ENCODE data around the gene TXNL4A. TPM values are rescaled to one million over a fixed set of nuclear protein-coding genes. Genes with fewer than 3 reads are reported as not detected.

TXNL4A gene
- total RNA-seq, 2 donors from 2014 or later, result 11.2 to 13.5 TPM

DNA sequence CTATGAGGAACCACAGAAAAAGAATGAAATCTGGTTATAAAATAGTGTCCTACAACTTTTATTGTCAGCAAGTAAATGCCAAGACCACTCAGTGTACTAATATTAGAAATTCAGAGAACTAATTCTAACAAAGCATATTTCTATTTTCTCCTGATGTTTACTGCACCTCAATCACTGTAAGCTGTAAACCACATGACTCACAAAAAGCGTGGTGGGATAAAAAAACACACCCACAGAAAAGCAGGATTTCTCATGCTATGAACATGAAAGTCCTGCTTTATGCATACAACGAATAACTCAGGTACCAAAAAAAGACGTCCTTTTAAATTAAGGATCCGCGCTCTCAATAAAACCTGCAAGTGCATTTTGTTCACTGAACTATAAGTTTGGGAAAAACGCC is 797 bp downstream of the TXNL4A start:
- WGBS, 2 donors, result 0 to 3% methylated on average over 6 of the region's 6 CpGs
- H3K27ac ChIP-seq, result peak overlapping the region in 3 of 4 donors; percentile 94 to 98 (median 98)

DNA sequence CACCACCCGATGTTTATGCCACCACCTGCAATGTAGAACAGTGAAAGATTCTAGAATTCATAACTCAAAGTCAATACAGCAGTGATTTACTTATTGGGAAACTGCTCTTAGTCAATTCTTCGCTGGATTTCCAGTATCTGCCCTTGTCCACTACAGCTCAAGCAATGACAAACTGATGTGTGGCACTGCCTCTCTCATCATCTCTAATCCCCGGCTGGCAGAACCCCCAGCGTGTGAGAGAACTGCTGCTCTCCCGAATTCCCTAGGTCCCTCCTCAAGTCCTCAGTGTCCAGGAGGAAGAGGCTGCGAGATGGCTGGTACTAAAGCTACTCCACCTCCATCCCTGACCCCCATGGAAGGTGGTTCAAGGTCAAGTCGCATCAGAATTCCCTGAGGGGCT is 1.6 kb downstream of the TXNL4A start:
- DNase-seq, result no peak
- Histone ChIP-seq H3K27ac (no peak overlapping the region), H3K4me3 (no peak overlapping the region), H3K9me3 (no peaks in the 10 kb centered on the region), H3K36me3 (replicated peaks in 1 of 2; ENCODE audit: insufficient read depth in 1 of 2, low read depth in 2 of 2) (no peaks in the 10 kb centered on the region), H3K4me1 (peaks cover 42% of the 10 kb centered on the region), H3K27me3 (no peaks in the 10 kb centered on the region)
- WGBS, 2 donors, result 17 to 20% methylated on average over 6 to 7 of the region's 7 CpGs
- ATAC-seq, result no peak
- intact Hi-C loops (cut with DNase I), result loop anchor here (10.0 kb wide), 1 partner anchor 52 kb away; no protein-coding TSS in a partner anchor
- no peak for TF ChIP-seq POLR2A (IDR thresholded peaks at IDR 0.05)
- TF ChIP-seq, protein P1, sequence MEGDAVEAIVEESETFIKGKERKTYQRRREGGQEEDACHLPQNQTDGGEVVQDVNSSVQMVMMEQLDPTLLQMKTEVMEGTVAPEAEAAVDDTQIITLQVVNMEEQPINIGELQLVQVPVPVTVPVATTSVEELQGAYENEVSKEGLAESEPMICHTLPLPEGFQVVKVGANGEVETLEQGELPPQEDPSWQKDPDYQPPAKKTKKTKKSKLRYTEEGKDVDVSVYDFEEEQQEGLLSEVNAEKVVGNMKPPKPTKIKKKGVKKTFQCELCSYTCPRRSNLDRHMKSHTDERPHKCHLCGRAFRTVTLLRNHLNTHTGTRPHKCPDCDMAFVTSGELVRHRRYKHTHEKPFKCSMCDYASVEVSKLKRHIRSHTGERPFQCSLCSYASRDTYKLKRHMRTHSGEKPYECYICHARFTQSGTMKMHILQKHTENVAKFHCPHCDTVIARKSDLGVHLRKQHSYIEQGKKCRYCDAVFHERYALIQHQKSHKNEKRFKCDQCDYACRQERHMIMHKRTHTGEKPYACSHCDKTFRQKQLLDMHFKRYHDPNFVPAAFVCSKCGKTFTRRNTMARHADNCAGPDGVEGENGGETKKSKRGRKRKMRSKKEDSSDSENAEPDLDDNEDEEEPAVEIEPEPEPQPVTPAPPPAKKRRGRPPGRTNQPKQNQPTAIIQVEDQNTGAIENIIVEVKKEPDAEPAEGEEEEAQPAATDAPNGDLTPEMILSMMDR (IDR thresholded peaks at IDR 0.05), result no peak

More for the DNA sequence above, 797 bp downstream of the TXNL4A start:
- H3K36me3 ChIP-seq (replicated peaks in 1 of 2; ENCODE audit: insufficient read depth in 1 of 2, low read depth in 2 of 2), result no peaks in the 10 kb centered on the region
- H3K4me3 ChIP-seq, result peak overlapping the region; percentile 90 to 92
- no peaks in the 10 kb centered on the region for H3K9me3 ChIP-seq
- TF ChIP-seq POLR2A (IDR thresholded peaks at IDR 0.05), result no peak
- TF ChIP-seq, protein P1 (IDR thresholded peaks at IDR 0.05), result no peak
- ATAC-seq, result no peak
- peaks cover 37% of the 10 kb centered on the region for H3K4me1 ChIP-seq
- no peak for DNase-seq
- H3K27me3 ChIP-seq, result no peaks in the 10 kb centered on the region
- intact Hi-C loops (cut with DNase I), result loop anchor here (10.0 kb wide), 1 partner anchor 53 kb away; no protein-coding TSS in a partner anchor

DNA sequence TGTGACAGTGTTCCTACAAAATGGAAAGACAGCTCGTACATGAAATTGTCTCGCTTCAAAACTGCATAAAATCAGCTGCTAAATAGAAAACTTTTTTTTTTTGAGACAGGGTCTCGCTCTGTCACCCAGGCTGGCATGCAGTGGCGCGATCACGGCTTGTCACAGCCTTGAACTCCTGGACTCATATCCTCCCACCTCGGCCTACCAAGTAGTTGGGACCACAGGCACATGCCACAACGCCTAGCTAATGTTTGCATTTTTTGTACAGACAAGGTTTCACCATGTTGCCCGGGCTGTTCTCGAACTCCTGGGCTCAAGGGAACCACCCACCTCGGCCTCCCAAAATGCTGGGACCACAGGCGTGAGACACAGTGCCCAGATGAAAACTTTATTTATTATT is 3.2 kb downstream of the TXNL4A start:
- DNase-seq (no peak), ATAC-seq (no peak)
- TF ChIP-seq, protein P1 (IDR thresholded peaks at IDR 0.05), result no peak
- no peak for TF ChIP-seq POLR2A (IDR thresholded peaks at IDR 0.05)
- no peaks in the 10 kb centered on the region for H3K36me3 ChIP-seq (replicated peaks in 1 of 2; ENCODE audit: insufficient read depth in 1 of 2, low read depth in 2 of 2)
- 81 to 83% methylated on average over 12 of the region's 12 CpGs for WGBS, 2 donors
- peaks cover 42% of the 10 kb centered on the region for H3K4me1 ChIP-seq
- intact Hi-C loops (cut with DNase I), result loop anchor here (10.0 kb wide), 1 partner anchor 50 kb away; no protein-coding TSS in a partner anchor
- no peaks in the 10 kb centered on the region for H3K27me3 ChIP-seq
- no peak overlapping the region for H3K4me3 ChIP-seq
- H3K9me3 ChIP-seq, result no peaks in the 10 kb centered on the region
- H3K27ac ChIP-seq, result no peak overlapping the region

DNA sequence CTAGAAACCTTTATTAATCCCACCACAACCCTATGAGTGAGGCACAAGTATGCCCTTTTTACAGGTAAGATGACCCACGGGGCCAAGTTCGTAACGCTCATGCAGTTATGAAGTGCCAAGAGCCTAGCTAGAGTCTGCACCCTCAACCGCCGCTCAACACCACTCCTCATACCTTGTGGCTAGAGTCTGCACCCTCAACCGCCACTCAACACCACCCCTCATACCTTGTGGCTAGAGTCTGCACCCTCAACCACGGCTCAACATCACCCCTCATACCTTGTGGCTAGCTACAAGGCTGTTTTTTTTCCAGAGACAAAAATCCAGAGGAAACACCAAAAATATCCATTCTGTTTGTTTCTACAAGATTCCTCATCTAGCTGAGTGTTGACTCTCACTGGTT is 4.6 kb downstream of the TXNL4A start:
- H3K4me1 ChIP-seq, result peaks cover 36% of the 10 kb centered on the region
- 81 to 92% methylated on average over 7 of the region's 7 CpGs for WGBS, 2 donors
- ATAC-seq (no peak), DNase-seq (no peak)
- no peak overlapping the region for H3K4me3 ChIP-seq
- no peak overlapping the region for H3K27ac ChIP-seq
- intact Hi-C loops (cut with DNase I), result loop anchor here (10.0 kb wide), 1 partner anchor 49 kb away; no protein-coding TSS in a partner anchor
- H3K27me3 ChIP-seq, result no peaks in the 10 kb centered on the region
- no peaks in the 10 kb centered on the region for H3K36me3 ChIP-seq (replicated peaks in 1 of 2; ENCODE audit: insufficient read depth in 1 of 2, low read depth in 2 of 2)
- H3K9me3 ChIP-seq, result no peaks in the 10 kb centered on the region
- TF ChIP-seq POLR2A (IDR thresholded peaks at IDR 0.05), result no peak
- TF ChIP-seq, protein P1 (IDR thresholded peaks at IDR 0.05), result no peak

DNA sequence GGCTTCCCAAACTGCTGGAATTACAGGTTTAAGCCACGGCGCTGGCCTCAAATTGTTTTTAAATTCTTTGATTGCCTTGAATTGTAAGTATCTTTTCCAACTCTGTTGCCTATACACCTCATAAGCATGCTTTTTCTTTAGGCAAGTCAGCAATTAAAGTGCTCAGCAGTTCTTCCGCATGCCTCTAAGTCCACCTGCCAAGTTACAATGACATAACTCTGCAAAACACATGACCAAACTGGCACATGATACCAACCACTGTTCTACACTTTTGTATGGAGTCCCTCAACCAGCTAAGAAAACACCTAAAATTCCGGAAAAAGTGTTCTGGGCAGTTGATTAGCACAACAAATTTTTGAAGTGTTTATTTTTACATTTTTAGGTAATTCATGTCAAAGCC is 5.1 kb downstream of the TXNL4A start:
- Histone ChIP-seq H3K27me3 (no peaks in the 10 kb centered on the region), H3K27ac (peak overlapping the region in 2 of 4 donors; percentile 5 to 26), H3K4me3 (no peak overlapping the region), H3K4me1 (peaks cover 36% of the 10 kb centered on the region), H3K9me3 (no peaks in the 10 kb centered on the region), H3K36me3 (replicated peaks in 1 of 2; ENCODE audit: insufficient read depth in 1 of 2, low read depth in 2 of 2) (no peaks in the 10 kb centered on the region)
- 69 to 76% methylated on average over 4 of the region's 4 CpGs for WGBS, 2 donors
- DNase-seq, result peak in 2 of 4 donors; percentile 30 to 31
- TF ChIP-seq, protein P1 (IDR thresholded peaks at IDR 0.05), result no peak
- TF ChIP-seq POLR2A (IDR thresholded peaks at IDR 0.05), result no peak
- intact Hi-C loops (cut with DNase I), result loop anchor here (10.0 kb wide), 1 partner anchor 48 kb away; no protein-coding TSS in a partner anchor
- ATAC-seq, result peak; percentile 61
